MM.1S (cell line): ENCODE results near the gene ATR.

Source experiments
- DNase-seq: peaks from one replicate; pipeline ENCODE4 v3.0.0-alpha.2; 2015
- H2AFZ ChIP-seq: fragments of 300-600 bp; sonication (generic); 2 replicates; pipeline ENCODE4 v1.6.0; 2016; ENCODE audit warnings: antibody characterized with exemption, low read length
- H3F3A ChIP-seq: fragments of 300-600 bp; sonication (generic); 2 replicates; pipeline ENCODE4 v1.6.1; 2016; ENCODE audit warnings: mild to moderate bottlenecking, antibody characterized with exemption, low read length, moderate library complexity, mixed read lengths; ENCODE audit not compliant: insufficient read depth
- H3K27ac ChIP-seq: fragments of 300-600 bp; sonication (generic); 2 replicates; pipeline ENCODE4 v1.5.1; 2016; ENCODE audit warnings: mild to moderate bottlenecking, low read length
- H3K27me3 ChIP-seq: fragments of 300-600 bp; sonication (generic); replicated peaks from 2 replicates; pipeline ENCODE4 v1.6.0; 2016; ENCODE audit warnings: low read length; ENCODE audit not compliant: insufficient read depth
- H3K36me3 ChIP-seq: fragments of 300-600 bp; sonication (generic); replicated peaks from 2 replicates; pipeline ENCODE4 v1.6.1; 2016; ENCODE audit warnings: mild to moderate bottlenecking, low read length, mixed read lengths; ENCODE audit not compliant: insufficient read depth
- H3K4me1 ChIP-seq: fragments of 300-600 bp; sonication (generic); 2 replicates; pipeline ENCODE4 v1.6.1; 2016; ENCODE audit warnings: low read length, mixed read lengths
- H3K4me2 ChIP-seq: fragments of 300-600 bp; sonication (generic); 2 replicates; pipeline ENCODE4 v1.6.0; 2016; ENCODE audit warnings: low read depth, low read length
- H3K4me3 ChIP-seq: fragments of 300-600 bp; sonication (generic); 2 replicates; pipeline ENCODE4 v1.5.1; 2016; ENCODE audit warnings: low read length, mixed read lengths
- H3K79me2 ChIP-seq: fragments of 300-600 bp; sonication (generic); 2 replicates; pipeline ENCODE4 v1.6.1; 2016; ENCODE audit warnings: mixed run types, low read length, mixed read lengths
- H3K9ac ChIP-seq: fragments of 300-600 bp; sonication (generic); 2 replicates; pipeline ENCODE4 v1.6.1; 2016; ENCODE audit warnings: low read length, mixed read lengths
- H3K9me2 ChIP-seq: fragments of 300-600 bp; sonication (generic); replicated peaks from 2 replicates; pipeline ENCODE4 v1.6.1; 2016; ENCODE audit warnings: mild to moderate bottlenecking, low read length, mixed read lengths; ENCODE audit not compliant: insufficient read depth
- H3K9me3 ChIP-seq: fragments of 300-600 bp; sonication (generic); replicated peaks from 2 replicates; pipeline ENCODE4 v1.6.1; 2016; ENCODE audit warnings: mild to moderate bottlenecking, low read length, mixed read lengths; ENCODE audit not compliant: insufficient read depth
- H4K20me1 ChIP-seq: fragments of 300-600 bp; sonication (generic); 2 replicates; pipeline ENCODE4 v1.6.1; 2016; ENCODE audit warnings: mild to moderate bottlenecking, low read length, moderate library complexity, mixed read lengths; ENCODE audit not compliant: insufficient read depth
- EZH2 ChIP-seq: fragments of 300-600 bp; sonication (generic); optimal IDR thresholded peaks from 2 replicates; pipeline ENCODE3; 2017; ENCODE audit warnings: low read depth, mild to moderate bottlenecking, antibody characterized with exemption, low read length, mixed read lengths
- EZH2phosphoT487 ChIP-seq: fragments of 300-600 bp; sonication (generic); IDR thresholded peaks from 2 replicates; pipeline ENCODE4 v1.6.1; 2018; ENCODE audit warnings: antibody characterized with exemption, low read length
- TF ChIP-seq, protein P1 (sequence below): fragments of 300-600 bp; sonication (generic); IDR thresholded peaks from 2 replicates; pipeline ENCODE4 v1.5.1; 2016; ENCODE audit warnings: antibody characterized with exemption, low read length, mixed read lengths

ATR gene

DNA sequence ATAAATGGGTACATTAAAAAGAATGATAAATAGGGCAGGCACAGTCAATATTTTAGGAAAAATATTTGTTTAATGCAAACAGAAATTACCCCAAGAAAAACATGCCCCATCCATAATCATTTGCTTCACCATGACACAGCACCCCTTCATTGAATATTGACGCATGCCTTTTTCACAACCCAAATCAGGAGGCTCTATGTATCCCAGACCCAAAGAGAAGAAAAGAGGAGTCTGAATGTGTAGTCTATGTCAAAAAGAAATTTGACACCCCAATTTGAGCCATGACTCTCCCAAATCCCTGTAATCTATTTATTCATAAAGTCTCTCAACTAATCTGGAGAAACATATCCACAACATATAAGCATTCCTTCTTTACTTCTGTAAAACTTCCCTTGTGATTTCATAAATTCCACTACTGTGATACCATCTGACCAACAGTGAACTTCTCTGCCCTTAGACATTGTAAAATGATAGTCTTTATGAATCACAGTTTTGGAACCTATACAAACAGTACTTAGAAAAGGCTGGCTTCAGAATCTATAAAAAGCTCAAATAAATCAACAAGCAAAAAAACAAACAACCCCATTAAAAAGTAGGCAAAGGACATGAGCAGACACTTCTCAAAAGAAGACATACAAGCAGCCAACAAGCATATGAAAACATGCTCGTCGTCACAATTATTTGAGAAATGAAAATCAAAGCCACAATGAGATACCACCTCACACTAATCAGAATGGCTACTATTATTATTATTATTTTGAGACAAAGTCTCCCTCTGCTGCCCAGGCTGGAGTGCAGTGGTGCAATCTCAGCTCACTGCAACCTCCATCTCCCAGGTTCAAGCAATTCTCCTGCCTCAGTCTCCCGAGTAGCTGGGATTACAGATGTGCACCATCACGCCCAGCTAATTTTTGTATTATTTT lies 77.3 kb downstream of the ATR start:
- H3K4me2 ChIP-seq = no peak overlapping the region
- H4K20me1 ChIP-seq = no peaks in the 10 kb centered on the region
- H3K4me3 ChIP-seq = no peak overlapping the region
- TF ChIP-seq, protein P1, sequence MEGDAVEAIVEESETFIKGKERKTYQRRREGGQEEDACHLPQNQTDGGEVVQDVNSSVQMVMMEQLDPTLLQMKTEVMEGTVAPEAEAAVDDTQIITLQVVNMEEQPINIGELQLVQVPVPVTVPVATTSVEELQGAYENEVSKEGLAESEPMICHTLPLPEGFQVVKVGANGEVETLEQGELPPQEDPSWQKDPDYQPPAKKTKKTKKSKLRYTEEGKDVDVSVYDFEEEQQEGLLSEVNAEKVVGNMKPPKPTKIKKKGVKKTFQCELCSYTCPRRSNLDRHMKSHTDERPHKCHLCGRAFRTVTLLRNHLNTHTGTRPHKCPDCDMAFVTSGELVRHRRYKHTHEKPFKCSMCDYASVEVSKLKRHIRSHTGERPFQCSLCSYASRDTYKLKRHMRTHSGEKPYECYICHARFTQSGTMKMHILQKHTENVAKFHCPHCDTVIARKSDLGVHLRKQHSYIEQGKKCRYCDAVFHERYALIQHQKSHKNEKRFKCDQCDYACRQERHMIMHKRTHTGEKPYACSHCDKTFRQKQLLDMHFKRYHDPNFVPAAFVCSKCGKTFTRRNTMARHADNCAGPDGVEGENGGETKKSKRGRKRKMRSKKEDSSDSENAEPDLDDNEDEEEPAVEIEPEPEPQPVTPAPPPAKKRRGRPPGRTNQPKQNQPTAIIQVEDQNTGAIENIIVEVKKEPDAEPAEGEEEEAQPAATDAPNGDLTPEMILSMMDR = no peak
- no peak for TF ChIP-seq EZH2phosphoT487
- TF ChIP-seq EZH2 = no peak
- no peak overlapping the region for H3K27ac ChIP-seq
- no peaks in the 10 kb centered on the region for H3K27me3 ChIP-seq
- no peaks in the 10 kb centered on the region for H3K79me2 ChIP-seq
- H2AFZ ChIP-seq = no peak overlapping the region
- H3K36me3 ChIP-seq = no peaks in the 10 kb centered on the region; the same call in 1 of the 2 replicates
- no peaks in the 10 kb centered on the region for H3K4me1 ChIP-seq
- H3K9me2 ChIP-seq = no peaks in the 10 kb centered on the region
- no peak overlapping the region for H3K9ac ChIP-seq
- no peak for DNase-seq
- no peaks in the 10 kb centered on the region for H3K9me3 ChIP-seq
- no peaks in the 10 kb centered on the region for H3F3A ChIP-seq

DNA sequence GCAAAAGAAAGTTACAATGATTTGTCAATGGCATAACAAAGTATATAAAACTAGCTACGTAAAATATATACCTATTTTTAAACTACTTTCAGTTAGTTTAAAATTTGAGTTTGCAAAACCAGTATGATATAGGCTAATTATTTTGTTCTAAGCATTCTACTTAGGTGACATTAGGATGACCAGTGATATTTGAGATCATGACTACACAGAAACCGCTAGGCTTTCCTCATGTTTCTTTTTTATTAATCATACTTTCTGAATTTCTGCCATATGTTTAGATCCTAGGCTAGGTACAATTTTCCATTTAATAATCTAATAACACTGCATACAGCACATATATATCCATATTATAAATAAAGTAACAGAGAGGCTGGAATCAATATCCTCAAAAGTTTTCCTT lies 78.3 kb downstream of the ATR start:
- no peak overlapping the region for H2AFZ ChIP-seq
- H4K20me1 ChIP-seq = no peaks in the 10 kb centered on the region
- H3K27me3 ChIP-seq = no peaks in the 10 kb centered on the region
- no peaks in the 10 kb centered on the region for H3F3A ChIP-seq
- H3K9me2 ChIP-seq = no peaks in the 10 kb centered on the region
- TF ChIP-seq EZH2phosphoT487 (no peak), EZH2 (no peak)
- TF ChIP-seq, protein P1 = no peak
- H3K27ac ChIP-seq = no peak overlapping the region
- H3K4me3 ChIP-seq = no peak overlapping the region
- no peak for DNase-seq
- no peaks in the 10 kb centered on the region for H3K4me1 ChIP-seq
- H3K79me2 ChIP-seq = no peaks in the 10 kb centered on the region
- H3K9me3 ChIP-seq = no peaks in the 10 kb centered on the region
- no peak overlapping the region for H3K4me2 ChIP-seq
- no peak overlapping the region for H3K9ac ChIP-seq
- no peaks in the 10 kb centered on the region; the same call in 1 of the 2 replicates for H3K36me3 ChIP-seq

DNA sequence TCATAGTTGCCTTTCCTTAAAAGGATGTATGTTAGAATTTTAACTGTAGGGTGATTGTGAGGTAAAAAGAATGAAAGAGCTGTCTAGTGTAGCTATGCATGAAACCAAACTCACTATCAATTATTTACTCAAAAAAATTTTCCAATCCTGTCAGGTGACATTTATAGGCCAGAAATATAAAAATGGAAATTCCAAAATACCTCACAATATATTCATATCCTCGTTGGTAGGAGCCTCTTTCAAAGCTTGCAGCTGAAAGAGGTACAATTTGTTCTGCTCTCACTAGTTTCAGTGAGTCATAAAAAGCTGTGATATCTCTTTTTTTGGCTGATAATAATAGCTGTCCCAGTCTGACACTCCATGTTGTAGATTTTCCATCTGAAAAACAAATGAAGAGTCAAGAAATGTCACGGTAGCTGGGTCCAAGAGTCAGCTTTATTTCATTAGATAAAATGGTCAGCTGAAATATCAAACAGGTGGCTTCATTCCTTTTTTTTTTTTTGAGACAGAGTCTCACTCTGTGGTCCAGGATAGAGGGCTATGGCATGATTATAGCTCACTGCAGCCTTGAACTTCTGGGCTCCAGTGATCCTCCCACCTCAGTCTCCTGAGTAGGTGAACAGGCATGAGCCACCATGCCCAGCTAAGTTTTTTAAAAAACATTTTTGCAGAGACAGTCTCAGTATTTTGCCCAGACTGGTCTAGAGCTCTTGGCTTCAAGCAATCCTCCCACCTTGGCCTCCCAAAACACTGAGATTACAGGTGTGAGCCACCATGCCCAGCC lies 79.9 kb downstream of the ATR start:
- Histone ChIP-seq H3K4me1 (no peaks in the 10 kb centered on the region), H3K27ac (no peak overlapping the region), H3K36me3 (no peaks in the 10 kb centered on the region; the same call in 1 of the 2 replicates), H3K4me3 (no peak overlapping the region), H3K9me3 (no peaks in the 10 kb centered on the region), H3K9me2 (no peaks in the 10 kb centered on the region), H3K9ac (no peak overlapping the region), H3F3A (no peaks in the 10 kb centered on the region), H3K27me3 (no peaks in the 10 kb centered on the region), H3K79me2 (no peaks in the 10 kb centered on the region), H3K4me2 (no peak overlapping the region), H2AFZ (no peak overlapping the region), H4K20me1 (no peaks in the 10 kb centered on the region)
- no peak for TF ChIP-seq EZH2
- TF ChIP-seq EZH2phosphoT487 = no peak
- TF ChIP-seq, protein P1 = no peak
- no peak for DNase-seq
